ENCODE data around the gene ATG16L1.

ATG16L1 gene

DNA sequence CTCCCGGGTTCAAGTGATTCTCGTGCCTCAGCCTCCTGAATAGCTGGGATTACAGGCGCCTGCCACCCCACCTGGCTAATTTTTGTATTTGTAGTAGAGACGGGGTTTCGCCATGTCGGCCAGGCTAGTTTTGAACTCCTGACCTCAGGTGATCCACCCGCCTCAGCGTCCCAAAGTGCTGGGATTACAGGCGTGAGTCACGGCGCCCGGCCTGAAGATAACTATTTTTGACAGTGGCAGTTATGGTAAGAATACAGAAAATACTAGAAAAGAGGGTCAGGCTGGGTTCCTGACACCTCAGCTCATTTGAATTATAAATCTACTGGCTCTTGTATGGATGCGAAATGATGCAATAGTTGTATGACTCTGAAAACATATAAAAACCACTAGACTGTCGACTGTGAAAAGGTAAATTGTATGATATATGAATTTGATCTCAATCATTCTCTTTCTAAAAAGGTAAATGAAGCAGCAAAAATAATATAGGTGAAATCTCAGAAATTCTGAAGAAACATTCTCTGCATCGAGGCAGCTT is 91.8 kb downstream of the ATG16L1 start:
- no peaks in the 10 kb centered on the region for H3K4me1 ChIP-seq
- H3K9me3 ChIP-seq: no peaks in the 10 kb centered on the region
- intact Hi-C loops (cut with DNase I; ENCODE audit: low total_unique reads): no loop called here
- peak in 1 of 2 donors; percentile 20 for DNase-seq
- no peak for TF ChIP-seq CTCF (IDR thresholded peaks at IDR 0.05)
- H3K27ac ChIP-seq: no peak overlapping the region
- H3K4me3 ChIP-seq: no peak overlapping the region
- no peaks in the 10 kb centered on the region for H3K27me3 ChIP-seq
- no peaks in the 10 kb centered on the region for H3K36me3 ChIP-seq

Data from tibial artery (tissue), 4 donors.